CD4-positive, CD25-positive, alpha-beta regulatory T cell (primary cell): ENCODE data around the gene FSTL4. TPM values are rescaled to one million over a fixed set of nuclear protein-coding genes. Genes with fewer than 3 reads are reported as not detected.

Experiments
- ATAC-seq, 2 donors: fragments of 150-1000 bp; cut with Tn5 transposase; one replicate each; pipeline ENCODE4 v1.10.0; 2021; ENCODE audit warnings: low read depth in 2 of 2, moderate number of reproducible peaks in 2 of 2, moderate library complexity in 1 of 2
- DNase-seq, 3 donors: peaks; one replicate each; pipeline versions ENCODE4 v3.0.0 to v3.0.0-alpha.2; 2012 to 2022; ENCODE audit warnings: mixed read lengths in 1 of 3
- H3K27ac ChIP-seq: one replicate; pipeline ENCODE4 v1.7.0; 2013; ENCODE audit warnings: mild to moderate bottlenecking, low read length; ENCODE audit not compliant: insufficient read depth, poor library complexity, severe bottlenecking
- H3K27me3 ChIP-seq: one replicate; pipeline ENCODE4 v1.7.0; 2013; ENCODE audit warnings: low read length; ENCODE audit not compliant: control insufficient read depth, insufficient read depth
- H3K36me3 ChIP-seq: one replicate; pipeline ENCODE4 v1.7.0; 2013; ENCODE audit warnings: mild to moderate bottlenecking, low read length, moderate library complexity; ENCODE audit not compliant: control insufficient read depth, insufficient read depth
- H3K4me1 ChIP-seq: 2 replicates; pipeline ENCODE4 v1.7.0; 2013; ENCODE audit warnings: mild to moderate bottlenecking, low read length; ENCODE audit not compliant: insufficient read depth, control insufficient read depth, poor library complexity, severe bottlenecking
- H3K4me3 ChIP-seq: one replicate; pipeline ENCODE4 v1.7.0; 2013; ENCODE audit warnings: low read depth, mild to moderate bottlenecking, low read length, moderate library complexity
- H3K9me3 ChIP-seq, 2 experiments: 1 replicate in 1 of 2; 2 replicates in 1 of 2; pipeline ENCODE4 v1.7.0; 2013; ENCODE audit warnings: low read length in 2 of 2, mild to moderate bottlenecking in 1 of 2, moderate library complexity in 1 of 2; ENCODE audit not compliant: control insufficient read depth in 2 of 2
- H3K27ac Mint-ChIP-seq, 3 donors: one replicate each; pipeline ENCODE4 v1.8.0; 2020 to 2022; ENCODE audit warnings: mild to moderate bottlenecking in 3 of 3, mixed read lengths in 3 of 3, moderate library complexity in 2 of 3
- H3K27me3 Mint-ChIP-seq: one replicate; pipeline ENCODE4 v1.8.0; 2022; ENCODE audit warnings: mild to moderate bottlenecking, mixed read lengths
- H3K36me3 Mint-ChIP-seq: one replicate; pipeline ENCODE4 v1.8.0; 2020; ENCODE audit warnings: mixed read lengths
- H3K4me1 Mint-ChIP-seq, 4 donors: one replicate each; pipeline ENCODE4 v1.8.0; 2020 to 2022; ENCODE audit warnings: mixed read lengths in 4 of 4, mild to moderate bottlenecking in 1 of 4
- H3K4me3 Mint-ChIP-seq, 4 donors: one replicate each; pipeline ENCODE4 v1.8.0; 2020 to 2022; ENCODE audit warnings: mild to moderate bottlenecking in 4 of 4, mixed read lengths in 4 of 4, moderate library complexity in 3 of 4
- H3K9me3 Mint-ChIP-seq, 7 donors: one replicate each; pipeline ENCODE4 v1.8.0; 2020 to 2022; ENCODE audit warnings: mixed read lengths in 7 of 7, mild to moderate bottlenecking in 3 of 7, moderate library complexity in 2 of 7
- polyA plus RNA-seq, 4 donors: library from polyadenylated mRNA; unstranded; fragments of 300-500 nt; fragmentation: Illumina TruSeq; gene quantifications; one replicate each; pipeline ENCODE4 v1.2.3, GENCODE V29; 2021
- total RNA-seq: library from RNA; stranded (reverse); gene quantifications from one replicate; pipeline ENCODE4 v1.2.3, GENCODE V29; 2022

FSTL4 gene
- total and polyA plus RNA-seq, 5 donors from 2014 or later, result 0.57 TPM; not detected in 4

GRCh38 chr5:133289686-133290367, 322.5 kb downstream of the FSTL4 start:
- DNase-seq, result no peak
- no peaks in the 10 kb centered on the region for H3K27me3 Mint-ChIP-seq
- no peaks in the 10 kb centered on the region for H3K9me3 Mint-ChIP-seq
- no peaks in the 10 kb centered on the region for H3K4me1 Mint-ChIP-seq
- H3K4me3 Mint-ChIP-seq, result no peak overlapping the region
- Histone ChIP-seq H3K9me3 (no peaks in the 10 kb centered on the region), H3K27ac (no peak overlapping the region), H3K27me3 (peaks cover 2% of the 10 kb centered on the region), H3K4me3 (no peak overlapping the region), H3K36me3 (no peaks in the 10 kb centered on the region), H3K4me1 (no peaks in the 10 kb centered on the region)
- no peak for ATAC-seq
- no peak overlapping the region for H3K27ac Mint-ChIP-seq
- no peaks in the 10 kb centered on the region for H3K36me3 Mint-ChIP-seq

- Mint-ChIP-seq H3K27me3 (no peaks in the 10 kb centered on the region), H3K27ac (no peak overlapping the region), H3K4me1 (no peaks in the 10 kb centered on the region), H3K9me3 (no peaks in the 10 kb centered on the region), H3K36me3 (no peaks in the 10 kb centered on the region), H3K4me3 (no peak overlapping the region)
- Histone ChIP-seq H3K4me3 (no peak overlapping the region), H3K9me3 (no peaks in the 10 kb centered on the region), H3K27ac (no peak overlapping the region), H3K4me1 (no peaks in the 10 kb centered on the region), H3K27me3 (no peaks in the 10 kb centered on the region), H3K36me3 (no peaks in the 10 kb centered on the region)
- DNase-seq (peak in 2 of 3 donors; percentile 3 to 6), ATAC-seq (peak in 1 of 2 donors; percentile 32)
Observed at GRCh38 chr5:133287500-133287899, 324.8 kb downstream of the FSTL4 start.

- Mint-ChIP-seq H3K27ac (no peak overlapping the region), H3K36me3 (no peaks in the 10 kb centered on the region), H3K9me3 (no peaks in the 10 kb centered on the region), H3K4me1 (no peaks in the 10 kb centered on the region), H3K27me3 (no peaks in the 10 kb centered on the region), H3K4me3 (no peak overlapping the region)
- Histone ChIP-seq H3K27ac (no peak overlapping the region), H3K36me3 (no peaks in the 10 kb centered on the region), H3K9me3 (no peaks in the 10 kb centered on the region), H3K4me1 (no peaks in the 10 kb centered on the region), H3K27me3 (no peaks in the 10 kb centered on the region), H3K4me3 (no peak overlapping the region)
- ATAC-seq, result no peak
- no peak for DNase-seq
Observed at GRCh38 chr5:133286483-133286882, 325.9 kb downstream of the FSTL4 start.

GRCh38 chr5:133285583-133286021, 326.7 kb downstream of the FSTL4 start:
- Mint-ChIP-seq H3K36me3 (no peaks in the 10 kb centered on the region), H3K4me3 (no peak overlapping the region), H3K27ac (no peak overlapping the region), H3K9me3 (no peaks in the 10 kb centered on the region), H3K4me1 (no peaks in the 10 kb centered on the region), H3K27me3 (no peaks in the 10 kb centered on the region)
- Histone ChIP-seq H3K27me3 (no peaks in the 10 kb centered on the region), H3K27ac (no peak overlapping the region), H3K36me3 (no peaks in the 10 kb centered on the region), H3K4me3 (no peak overlapping the region), H3K4me1 (no peaks in the 10 kb centered on the region), H3K9me3 (no peaks in the 10 kb centered on the region)
- ATAC-seq (no peak), DNase-seq (no peak)

GRCh38 chr5:133284306-133284705, 328.0 kb downstream of the FSTL4 start:
- Histone ChIP-seq H3K4me3 (no peak overlapping the region), H3K27me3 (no peaks in the 10 kb centered on the region), H3K4me1 (no peaks in the 10 kb centered on the region), H3K36me3 (no peaks in the 10 kb centered on the region), H3K27ac (no peak overlapping the region), H3K9me3 (no peaks in the 10 kb centered on the region)
- Mint-ChIP-seq H3K27ac (no peak overlapping the region), H3K4me1 (no peaks in the 10 kb centered on the region), H3K4me3 (no peak overlapping the region), H3K36me3 (no peaks in the 10 kb centered on the region), H3K9me3 (no peaks in the 10 kb centered on the region), H3K27me3 (no peaks in the 10 kb centered on the region)
- ATAC-seq (no peak), DNase-seq (no peak)

- Mint-ChIP-seq H3K4me1 (no peaks in the 10 kb centered on the region), H3K4me3 (no peak overlapping the region), H3K27ac (no peak overlapping the region), H3K36me3 (no peaks in the 10 kb centered on the region), H3K27me3 (no peaks in the 10 kb centered on the region), H3K9me3 (no peaks in the 10 kb centered on the region)
- DNase-seq, result no peak
- H3K27ac ChIP-seq, result no peak overlapping the region
- no peaks in the 10 kb centered on the region for H3K9me3 ChIP-seq
- no peaks in the 10 kb centered on the region for H3K4me1 ChIP-seq
- no peak overlapping the region for H3K4me3 ChIP-seq
- ATAC-seq, result no peak
- H3K27me3 ChIP-seq, result no peaks in the 10 kb centered on the region
- no peaks in the 10 kb centered on the region for H3K36me3 ChIP-seq
Observed at GRCh38 chr5:133278317-133278716, 334.0 kb downstream of the FSTL4 start.

- no peak overlapping the region for H3K4me3 ChIP-seq
- H3K27me3 ChIP-seq, result no peaks in the 10 kb centered on the region
- Mint-ChIP-seq H3K4me1 (no peaks in the 10 kb centered on the region), H3K27me3 (no peaks in the 10 kb centered on the region), H3K9me3 (no peaks in the 10 kb centered on the region), H3K36me3 (no peaks in the 10 kb centered on the region), H3K4me3 (no peak overlapping the region), H3K27ac (no peak overlapping the region)
- ATAC-seq (no peak), DNase-seq (no peak)
- H3K4me1 ChIP-seq, result no peaks in the 10 kb centered on the region
- no peak overlapping the region for H3K27ac ChIP-seq
- no peaks in the 10 kb centered on the region for H3K36me3 ChIP-seq
- no peaks in the 10 kb centered on the region for H3K9me3 ChIP-seq
Observed at GRCh38 chr5:133277744-133278143, 334.6 kb downstream of the FSTL4 start.

GRCh38 chr5:133276171-133276570, 336.2 kb downstream of the FSTL4 start:
- H3K36me3 Mint-ChIP-seq, result no peaks in the 10 kb centered on the region
- ATAC-seq (no peak), DNase-seq (no peak)
- no peak overlapping the region for H3K4me3 Mint-ChIP-seq
- H3K4me1 Mint-ChIP-seq, result no peaks in the 10 kb centered on the region
- no peaks in the 10 kb centered on the region for H3K9me3 Mint-ChIP-seq
- Histone ChIP-seq H3K9me3 (no peaks in the 10 kb centered on the region), H3K36me3 (no peaks in the 10 kb centered on the region), H3K4me3 (no peak overlapping the region), H3K4me1 (no peaks in the 10 kb centered on the region), H3K27me3 (no peaks in the 10 kb centered on the region), H3K27ac (no peak overlapping the region)
- no peak overlapping the region for H3K27ac Mint-ChIP-seq
- H3K27me3 Mint-ChIP-seq, result no peaks in the 10 kb centered on the region
